B cell (primary cell): ENCODE measurements around the gene ABCC9. TPM values are rescaled to one million over a fixed set of nuclear protein-coding genes. Genes with fewer than 3 reads are reported as not detected.

Source experiments
- ATAC-seq: fragments of 200-7000 bp; cut with Tn5 transposase; one replicate; pipeline ENCODE4 v1.10.0; 2021; ENCODE audit warnings: low read depth, mild to moderate bottlenecking, moderate number of reproducible peaks, moderate library complexity
- CTCF ChIA-PET: fragments of 350-600 bp; sonication (Branson Sonifier 250); formaldehyde crosslinking; loops from one replicate; lab custom pipeline; 2021; ENCODE audit warnings: antibody characterized with exemption, inconsistent platforms; lab: Charles Lee
- POLR2A ChIA-PET: fragments of 350-600 bp; sonication (Branson Sonifier 250); formaldehyde crosslinking; loops from one replicate; lab custom pipeline; 2021; ENCODE audit warnings: antibody characterized with exemption; lab: Charles Lee
- DNase-seq: peaks from one replicate; pipeline ENCODE4 v3.0.0; 2013
- H2AFZ ChIP-seq: 2 replicates; pipeline ENCODE4 v1.6.1; 2012; ENCODE audit warnings: mild to moderate bottlenecking, low read depth, low read length; ENCODE audit not compliant: insufficient read depth, poor library complexity, severe bottlenecking
- H3K27ac ChIP-seq, 2 donors: 1 replicate in 1 of 2; 2 replicates in 1 of 2; pipeline ENCODE4 v1.5.1; 2012 to 2013; ENCODE audit warnings: low read length in 2 of 2, mild to moderate bottlenecking in 2 of 2, moderate library complexity in 1 of 2
- H3K27me3 ChIP-seq, 4 experiments: fragments of 200-600 bp in 1 of 4; sonication (generic) in 1 of 4; replicated peaks in 1 of 4; 1 replicate in 2 of 4; 2 replicates in 2 of 4; pipeline versions ENCODE4 v1.6.1 to v1.7.0; 2013 to 2016; ENCODE audit warnings: low read length in 3 of 4, mild to moderate bottlenecking in 2 of 4, mixed read lengths in 1 of 4, moderate library complexity in 1 of 4; ENCODE audit not compliant: insufficient read depth in 4 of 4, control insufficient read depth in 3 of 4; ENCODE audit errors: control extremely low read depth in 1 of 4
- H3K36me3 ChIP-seq, 2 experiments: replicated peaks in 1 of 2; 1 replicate in 1 of 2; 2 replicates in 1 of 2; pipeline versions ENCODE4 v1.6.1 to v1.7.1; 2013; ENCODE audit warnings: low read length in 1 of 2; ENCODE audit not compliant: insufficient read depth in 2 of 2, control insufficient read depth in 1 of 2; ENCODE audit errors: control extremely low read depth in 1 of 2, extremely low read depth in 1 of 2
- H3K4me1 ChIP-seq, 2 donors: fragments of 200-600 bp in 1 of 2; sonication (generic) in 1 of 2; 1 replicate in 1 of 2; 2 replicates in 1 of 2; pipeline versions ENCODE4 v1.5.1 to v1.6.1; 2013 to 2017; ENCODE audit warnings: low read length in 2 of 2; ENCODE audit not compliant: control insufficient read depth in 2 of 2, insufficient read depth in 2 of 2
- H3K4me2 ChIP-seq: replicated peaks from 2 replicates; pipeline ENCODE3; 2012; ENCODE audit warnings: mild to moderate bottlenecking, low read depth, low read length; ENCODE audit not compliant: poor library complexity, severe bottlenecking
- H3K4me3 ChIP-seq, 5 experiments: fragments of 200-600 bp in 1 of 5; sonication (generic) in 1 of 5; 1 replicate in 3 of 5; 2 replicates in 2 of 5; pipeline versions ENCODE4 v1.5.1 to v1.7.0; 2011 to 2016; ENCODE audit warnings: low read length in 4 of 5, mild to moderate bottlenecking in 4 of 5, low read depth in 2 of 5, control low read depth in 1 of 5, moderate library complexity in 1 of 5; ENCODE audit not compliant: insufficient read depth in 1 of 5; ENCODE audit errors: control extremely low read depth in 1 of 5, extremely low read depth in 1 of 5
- H3K79me2 ChIP-seq: fragments of 200-600 bp; sonication (generic); one replicate; pipeline ENCODE4 v1.6.0; 2016; ENCODE audit warnings: low read length; ENCODE audit not compliant: control insufficient read depth, insufficient read depth
- H3K9ac ChIP-seq: fragments of 200-600 bp; sonication (generic); 2 replicates; pipeline ENCODE4 v1.6.1; 2017; ENCODE audit warnings: mild to moderate bottlenecking, low read length, moderate library complexity
- H3K9me3 ChIP-seq, 3 donors: one replicate each; pipeline versions ENCODE4 v1.6.1 to v1.7.1; 2013; ENCODE audit warnings: low read length in 2 of 3; ENCODE audit not compliant: control insufficient read depth in 2 of 3, insufficient read depth in 1 of 3; ENCODE audit errors: control extremely low read depth in 1 of 3
- H4K20me1 ChIP-seq: 2 replicates; pipeline ENCODE4 v1.6.0; 2012; ENCODE audit warnings: mild to moderate bottlenecking, low read length; ENCODE audit not compliant: insufficient read depth, control insufficient read depth, poor library complexity, severe bottlenecking
- H3K27ac Mint-ChIP-seq: one replicate; pipeline ENCODE4 v1.8.0; 2021; ENCODE audit warnings: mixed read lengths
- H3K27me3 Mint-ChIP-seq: one replicate; pipeline ENCODE4 v1.8.0; 2021; ENCODE audit warnings: mixed read lengths
- H3K4me1 Mint-ChIP-seq: one replicate; pipeline ENCODE4 v1.8.0; 2021; ENCODE audit warnings: mixed read lengths
- H3K4me3 Mint-ChIP-seq: one replicate; pipeline ENCODE4 v1.8.0; 2021; ENCODE audit warnings: mixed read lengths
- H3K9me3 Mint-ChIP-seq: one replicate; pipeline ENCODE4 v1.8.0; 2022; ENCODE audit warnings: mixed read lengths; ENCODE audit not compliant: insufficient read depth
- EZH2 ChIP-seq: IDR thresholded peaks from 2 replicates; pipeline ENCODE4 v1.6.1; 2012; ENCODE audit warnings: borderline replicate concordance, low read depth, mild to moderate bottlenecking, moderate library complexity, low read length; ENCODE audit not compliant: insufficient read depth, poor library complexity, severe bottlenecking
- WGBS: methylation state at CpG from one replicate; pipeline ENCODE4 v1.1.5; 2013; ENCODE audit warnings: missing lambda C conversion rate; ENCODE audit not compliant: insufficient coverage; 5-methylcytosine and 5-hydroxymethylcytosine counted together
- intact Hi-C: fragments of 100-400 bp; cut with micrococcal nuclease; formaldehyde crosslinking; loops from one replicate; pipeline ENCODE4 v1.10.0; 2022
- polyA plus RNA-seq: library from polyadenylated mRNA; depleted of rRNA; stranded (reverse); fragments of >200 nt; gene quantifications from 2 replicates; pipeline ENCODE4 v1.2.3, GENCODE V29; 2012
- total RNA-seq, 2 donors: library from RNA; stranded (reverse); fragments of 120-200 nt in 1 of 2; gene quantifications; 1 replicate in 1 of 2; 2 replicates in 1 of 2; pipeline versions ENCODE4 v1.2.3 to v1.2.4, GENCODE V29; 2013 to 2022
- TF ChIP-seq, protein P1 (sequence below): fragments of 200-600 bp; IDR thresholded peaks from one replicate; pipeline ENCODE4 v1.8.0; 2022; ENCODE audit warnings: antibody characterized with exemption, mild to moderate bottlenecking

ABCC9 gene
- total and polyA plus RNA-seq, 2 donors (not counting 1 experiment from before 2014, with no cell fraction given): not detected

DNA sequence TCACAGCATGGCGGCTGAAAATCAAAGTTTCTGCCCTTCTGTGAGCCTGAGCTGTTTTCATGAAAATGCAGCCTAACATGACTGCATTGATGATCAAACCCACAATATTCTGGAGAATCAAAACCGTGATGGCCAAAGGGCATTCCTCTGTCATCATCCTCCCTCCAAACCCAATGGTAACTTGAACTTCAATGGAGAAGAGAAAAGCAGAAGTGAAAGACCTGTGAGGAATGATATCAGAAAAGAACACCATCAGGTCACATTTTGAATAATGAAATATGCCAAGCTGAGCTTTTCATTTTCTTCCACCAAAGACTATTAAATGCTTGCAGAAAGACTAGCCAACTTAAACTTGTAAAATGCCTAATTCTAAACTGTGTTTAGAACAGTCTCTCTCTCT lies 174.8 kb downstream of the ABCC9 start:
- Mint-ChIP-seq H3K27me3 (peaks cover 4% of the 10 kb centered on the region), H3K9me3 (no peaks in the 10 kb centered on the region), H3K27ac (no peak overlapping the region), H3K4me3 (no peak overlapping the region), H3K4me1 (no peaks in the 10 kb centered on the region)
- no peak overlapping the region for H3K27ac ChIP-seq
- no peaks in the 10 kb centered on the region for H3K4me1 ChIP-seq
- H3K36me3 ChIP-seq: no peaks in the 10 kb centered on the region
- no peak overlapping the region for H2AFZ ChIP-seq
- no peaks in the 10 kb centered on the region for H3K9me3 ChIP-seq
- no peak overlapping the region for H3K9ac ChIP-seq
- no peaks in the 10 kb centered on the region for H4K20me1 ChIP-seq
- WGBS: 89% methylated on average over 2 of the region's 2 CpGs
- H3K4me3 ChIP-seq: no peak overlapping the region
- CTCF ChIA-PET: interaction anchor here (0.5 kb wide), 1 partner anchor 9 kb away, joined by 4 read pairs; no protein-coding TSS in a partner anchor
- intact Hi-C loops: no loop called here
- TF ChIP-seq EZH2: no peak
- TF ChIP-seq, protein P1, sequence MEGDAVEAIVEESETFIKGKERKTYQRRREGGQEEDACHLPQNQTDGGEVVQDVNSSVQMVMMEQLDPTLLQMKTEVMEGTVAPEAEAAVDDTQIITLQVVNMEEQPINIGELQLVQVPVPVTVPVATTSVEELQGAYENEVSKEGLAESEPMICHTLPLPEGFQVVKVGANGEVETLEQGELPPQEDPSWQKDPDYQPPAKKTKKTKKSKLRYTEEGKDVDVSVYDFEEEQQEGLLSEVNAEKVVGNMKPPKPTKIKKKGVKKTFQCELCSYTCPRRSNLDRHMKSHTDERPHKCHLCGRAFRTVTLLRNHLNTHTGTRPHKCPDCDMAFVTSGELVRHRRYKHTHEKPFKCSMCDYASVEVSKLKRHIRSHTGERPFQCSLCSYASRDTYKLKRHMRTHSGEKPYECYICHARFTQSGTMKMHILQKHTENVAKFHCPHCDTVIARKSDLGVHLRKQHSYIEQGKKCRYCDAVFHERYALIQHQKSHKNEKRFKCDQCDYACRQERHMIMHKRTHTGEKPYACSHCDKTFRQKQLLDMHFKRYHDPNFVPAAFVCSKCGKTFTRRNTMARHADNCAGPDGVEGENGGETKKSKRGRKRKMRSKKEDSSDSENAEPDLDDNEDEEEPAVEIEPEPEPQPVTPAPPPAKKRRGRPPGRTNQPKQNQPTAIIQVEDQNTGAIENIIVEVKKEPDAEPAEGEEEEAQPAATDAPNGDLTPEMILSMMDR: no peak
- H3K79me2 ChIP-seq: no peaks in the 10 kb centered on the region
- DNase-seq (no peak), ATAC-seq (no peak)
- H3K4me2 ChIP-seq: no peak overlapping the region
- H3K27me3 ChIP-seq: peaks cover 0 to 3% (median 0%) of the 10 kb centered on the region in 4 experiments
- POLR2A ChIA-PET: no interaction called here

DNA sequence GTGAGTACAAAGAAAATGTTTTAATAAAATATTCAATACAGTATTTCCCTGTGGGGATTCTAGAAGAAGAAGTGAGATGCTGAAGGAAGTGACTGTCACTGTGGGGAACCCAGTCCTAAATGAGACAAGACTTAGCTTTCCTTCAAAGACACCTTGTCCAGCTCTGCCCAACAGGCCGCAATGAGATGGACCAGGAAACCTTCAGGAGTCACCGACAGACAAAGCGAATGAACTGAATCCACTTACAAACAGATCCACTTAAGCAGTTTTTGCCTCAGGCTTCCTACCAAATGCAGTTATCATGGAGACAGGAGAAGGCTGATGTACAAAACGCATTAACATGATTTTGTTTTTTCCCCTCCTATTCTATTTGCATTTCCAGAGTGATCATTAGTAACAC lies 176.3 kb downstream of the ABCC9 start:
- H3K27me3 ChIP-seq: no peaks in the 10 kb centered on the region
- no peak overlapping the region for H3K27ac ChIP-seq
- no peak overlapping the region for H3K9ac ChIP-seq
- no peak overlapping the region for H3K4me2 ChIP-seq
- ATAC-seq (no peak), DNase-seq (no peak)
- H3K4me3 Mint-ChIP-seq: no peak overlapping the region
- intact Hi-C loops: no loop called here
- no peaks in the 10 kb centered on the region for H4K20me1 ChIP-seq
- no peaks in the 10 kb centered on the region for H3K4me1 Mint-ChIP-seq
- no peaks in the 10 kb centered on the region for H3K36me3 ChIP-seq
- no peak overlapping the region for H2AFZ ChIP-seq
- H3K9me3 ChIP-seq: no peaks in the 10 kb centered on the region
- POLR2A ChIA-PET: no interaction called here
- H3K27ac Mint-ChIP-seq: no peak overlapping the region
- CTCF ChIA-PET: no interaction called here
- TF ChIP-seq EZH2: no peak
- TF ChIP-seq, protein P1: no peak
- no peaks in the 10 kb centered on the region for H3K27me3 Mint-ChIP-seq
- no peaks in the 10 kb centered on the region for H3K4me1 ChIP-seq
- WGBS: 100% methylated on average over 4 of the region's 4 CpGs
- no peaks in the 10 kb centered on the region for H3K79me2 ChIP-seq
- no peak overlapping the region for H3K4me3 ChIP-seq
- no peaks in the 10 kb centered on the region for H3K9me3 Mint-ChIP-seq
